ENCODE measurements around the gene CSKMT. TPM values are rescaled to one million over a fixed set of nuclear protein-coding genes. Genes with fewer than 3 reads are reported as not detected.
A peak's percentile ranks its signal among the peaks of the same experiment; 100 is the strongest.

CSKMT gene
- total and polyA plus RNA-seq, 8 donors: 5.1 to 21.8 (median 6.5) TPM

DNA sequence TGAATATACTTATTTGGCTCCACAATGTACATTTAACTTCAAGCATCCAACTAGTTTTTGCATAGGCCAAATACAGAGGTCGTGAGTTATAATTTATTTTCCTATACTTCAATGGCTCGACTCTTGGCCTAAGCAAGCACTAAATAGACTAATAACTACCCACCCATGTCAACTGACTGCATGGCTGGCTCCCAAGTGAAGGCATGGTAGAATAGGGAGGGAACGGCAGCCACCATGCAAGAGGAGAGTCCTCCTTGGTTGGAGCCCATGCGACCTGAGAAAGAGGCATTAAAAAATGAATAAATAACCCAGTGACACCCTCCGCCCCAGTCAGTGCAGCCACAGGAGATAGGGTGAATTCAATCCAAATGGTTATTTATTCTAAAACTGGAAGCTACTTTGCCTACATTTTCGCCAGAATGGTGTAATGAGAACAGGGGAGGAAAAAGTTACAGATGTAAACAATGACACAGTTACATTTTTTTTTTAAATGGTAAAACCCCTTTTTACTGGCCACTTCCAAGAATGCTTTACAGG, 47.2 kb downstream of the CSKMT start:
- Histone ChIP-seq H3K4me3 (no peak overlapping the region), H3K36me3 (peaks cover 0 to 72% of the 10 kb centered on the region in 2 donors), H3K9me3 (no peaks in the 10 kb centered on the region), H3K27me3 (no peaks in the 10 kb centered on the region), H3K4me1 (peaks cover 17 to 42% of the 10 kb centered on the region in 2 donors), H3K27ac (peak overlapping the region; percentile 23 to 49)
- ATAC-seq (no peak), DNase-seq (no peak)
- intact Hi-C loops (cut with DNase I): no loop called here
- TF ChIP-seq, protein P1, sequence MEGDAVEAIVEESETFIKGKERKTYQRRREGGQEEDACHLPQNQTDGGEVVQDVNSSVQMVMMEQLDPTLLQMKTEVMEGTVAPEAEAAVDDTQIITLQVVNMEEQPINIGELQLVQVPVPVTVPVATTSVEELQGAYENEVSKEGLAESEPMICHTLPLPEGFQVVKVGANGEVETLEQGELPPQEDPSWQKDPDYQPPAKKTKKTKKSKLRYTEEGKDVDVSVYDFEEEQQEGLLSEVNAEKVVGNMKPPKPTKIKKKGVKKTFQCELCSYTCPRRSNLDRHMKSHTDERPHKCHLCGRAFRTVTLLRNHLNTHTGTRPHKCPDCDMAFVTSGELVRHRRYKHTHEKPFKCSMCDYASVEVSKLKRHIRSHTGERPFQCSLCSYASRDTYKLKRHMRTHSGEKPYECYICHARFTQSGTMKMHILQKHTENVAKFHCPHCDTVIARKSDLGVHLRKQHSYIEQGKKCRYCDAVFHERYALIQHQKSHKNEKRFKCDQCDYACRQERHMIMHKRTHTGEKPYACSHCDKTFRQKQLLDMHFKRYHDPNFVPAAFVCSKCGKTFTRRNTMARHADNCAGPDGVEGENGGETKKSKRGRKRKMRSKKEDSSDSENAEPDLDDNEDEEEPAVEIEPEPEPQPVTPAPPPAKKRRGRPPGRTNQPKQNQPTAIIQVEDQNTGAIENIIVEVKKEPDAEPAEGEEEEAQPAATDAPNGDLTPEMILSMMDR (IDR thresholded peaks at IDR 0.05): no peak

GRCh38 chr11:62712861-62713260, 47.7 kb downstream of the CSKMT start:
- Histone ChIP-seq H3K9me3 (no peaks in the 10 kb centered on the region), H3K4me1 (peaks cover 17 to 38% of the 10 kb centered on the region in 2 donors), H3K27me3 (no peaks in the 10 kb centered on the region), H3K36me3 (peaks cover 0 to 77% of the 10 kb centered on the region in 2 donors), H3K27ac (peak overlapping the region; percentile 23 to 49), H3K4me3 (no peak overlapping the region)
- ATAC-seq (no peak), DNase-seq (no peak)
- TF ChIP-seq, protein P1 (IDR thresholded peaks at IDR 0.05): no peak
- intact Hi-C loops (cut with DNase I): no loop called here

GRCh38 chr11:62713343-62713742, 48.2 kb downstream of the CSKMT start:
- TF ChIP-seq, protein P1 (IDR thresholded peaks at IDR 0.05): no peak
- DNase-seq (peak in 1 of 4 donors; percentile 70), ATAC-seq (peak; percentile 49)
- intact Hi-C loops (cut with DNase I): no loop called here
- H3K4me3 ChIP-seq: no peak overlapping the region
- H3K4me1 ChIP-seq: peaks cover 17 to 34% of the 10 kb centered on the region in 2 donors
- H3K27me3 ChIP-seq: no peaks in the 10 kb centered on the region
- H3K27ac ChIP-seq: peak overlapping the region; percentile 39 to 49
- H3K36me3 ChIP-seq: peaks cover 0 to 82% of the 10 kb centered on the region in 2 donors
- H3K9me3 ChIP-seq: no peaks in the 10 kb centered on the region

GRCh38 chr11:62715150-62716130, 50.3 kb downstream of the CSKMT start:
- Histone ChIP-seq H3K4me3 (no peak overlapping the region), H3K27ac (no peak overlapping the region), H3K27me3 (no peaks in the 10 kb centered on the region), H3K4me1 (peaks cover 5 to 16% of the 10 kb centered on the region in 2 donors), H3K9me3 (no peaks in the 10 kb centered on the region), H3K36me3 (peaks cover 4 to 99% of the 10 kb centered on the region in 2 donors)
- no peak for ATAC-seq
- TF ChIP-seq, protein P1 (IDR thresholded peaks at IDR 0.05): no peak
- intact Hi-C loops (cut with DNase I): no loop called here
- no peak for DNase-seq

- DNase-seq (no peak), ATAC-seq (no peak)
- Histone ChIP-seq H3K36me3 (peaks cover 9 to 99% of the 10 kb centered on the region in 2 donors), H3K27me3 (no peaks in the 10 kb centered on the region), H3K4me3 (no peak overlapping the region), H3K27ac (no peak overlapping the region), H3K4me1 (peaks cover 4 to 13% of the 10 kb centered on the region in 2 donors), H3K9me3 (no peaks in the 10 kb centered on the region)
- TF ChIP-seq, protein P1 (IDR thresholded peaks at IDR 0.05): no peak
- intact Hi-C loops (cut with DNase I): no loop called here
Measured at GRCh38 chr11:62716206-62716605, 51.1 kb downstream of the CSKMT start.
